Ovary (tissue), 3 donors: ENCODE measurements around the gene EPB41L1.

Source experiments
- EP300 ChIP-seq: sonication (generic); formaldehyde crosslinking; IDR thresholded peaks from one replicate; pipeline ENCODE4 v1.6.1; 2017; ENCODE audit warnings: antibody characterized with exemption
- POLR2A ChIP-seq: fragments of 450-650 bp; IDR thresholded peaks from one replicate; pipeline ENCODE4 v1.6.1; 2017; ENCODE audit warnings: antibody characterized with exemption, mild to moderate bottlenecking, moderate library complexity
- TF ChIP-seq, protein P1 (sequence below), 3 donors: fragments of 450-650 bp in 2 of 3; fragments of 200-600 bp in 1 of 3; IDR thresholded peaks; one replicate each; pipeline versions ENCODE4 v1.5.1 to v1.8.0; 2016 to 2022; ENCODE audit warnings: antibody characterized with exemption in 3 of 3, mild to moderate bottlenecking in 1 of 3
- donor health status: DM: no; HTN: no; CAD: no.

DNA sequence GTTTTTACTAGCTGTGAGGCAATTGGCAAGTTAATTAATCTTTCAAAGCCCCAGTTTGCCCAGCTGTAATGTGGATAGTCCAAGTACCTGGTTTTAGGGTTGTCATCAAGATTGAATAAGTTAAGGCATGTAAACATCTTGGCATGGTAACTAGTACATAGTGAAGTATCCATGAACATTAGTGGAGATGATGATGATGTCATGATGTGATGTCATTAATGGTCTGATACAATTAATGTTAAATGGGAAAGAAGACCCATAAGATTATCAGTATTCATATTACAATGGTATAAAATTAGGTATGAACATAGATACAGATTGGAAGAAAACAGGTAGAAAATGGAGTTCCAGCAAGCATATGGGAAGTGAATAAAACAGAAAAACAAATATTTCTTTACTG lies 5.3 kb downstream of the EPB41L1 start:
- TF ChIP-seq, protein P1, sequence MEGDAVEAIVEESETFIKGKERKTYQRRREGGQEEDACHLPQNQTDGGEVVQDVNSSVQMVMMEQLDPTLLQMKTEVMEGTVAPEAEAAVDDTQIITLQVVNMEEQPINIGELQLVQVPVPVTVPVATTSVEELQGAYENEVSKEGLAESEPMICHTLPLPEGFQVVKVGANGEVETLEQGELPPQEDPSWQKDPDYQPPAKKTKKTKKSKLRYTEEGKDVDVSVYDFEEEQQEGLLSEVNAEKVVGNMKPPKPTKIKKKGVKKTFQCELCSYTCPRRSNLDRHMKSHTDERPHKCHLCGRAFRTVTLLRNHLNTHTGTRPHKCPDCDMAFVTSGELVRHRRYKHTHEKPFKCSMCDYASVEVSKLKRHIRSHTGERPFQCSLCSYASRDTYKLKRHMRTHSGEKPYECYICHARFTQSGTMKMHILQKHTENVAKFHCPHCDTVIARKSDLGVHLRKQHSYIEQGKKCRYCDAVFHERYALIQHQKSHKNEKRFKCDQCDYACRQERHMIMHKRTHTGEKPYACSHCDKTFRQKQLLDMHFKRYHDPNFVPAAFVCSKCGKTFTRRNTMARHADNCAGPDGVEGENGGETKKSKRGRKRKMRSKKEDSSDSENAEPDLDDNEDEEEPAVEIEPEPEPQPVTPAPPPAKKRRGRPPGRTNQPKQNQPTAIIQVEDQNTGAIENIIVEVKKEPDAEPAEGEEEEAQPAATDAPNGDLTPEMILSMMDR (IDR thresholded peaks at IDR 0.05): no peak
- TF ChIP-seq POLR2A: no peak
- no peak for TF ChIP-seq EP300
